Subcutaneous adipose tissue (tissue), 4 donors: ENCODE results near the gene RAD51B. TPM values are rescaled to one million over a fixed set of nuclear protein-coding genes. Genes with fewer than 3 reads are reported as not detected.

ENCODE experiments used
- CTCF ChIP-seq: fragments of 450-650 bp; IDR thresholded peaks from one replicate; pipeline ENCODE4 v1.5.1; 2016; ENCODE audit warnings: low read depth, mild to moderate bottlenecking, control low read depth, antibody characterized with exemption, moderate library complexity
- total RNA-seq, 4 donors: library from RNA; depleted of rRNA; stranded (reverse); fragments of >200 nt; gene quantifications; one replicate each; pipeline ENCODE4 v1.1.0, GENCODE V29; 2016

The RAD51B gene
- total RNA-seq, 4 donors from 2014 or later = 9.7 to 24.1 (median 16.7) TPM

- no peak for TF ChIP-seq CTCF
Measured at GRCh38 chr14:68571114-68571591, 751.6 kb downstream of the RAD51B start.

GRCh38 chr14:68571928-68572525, 752.4 kb downstream of the RAD51B start:
- no peak for TF ChIP-seq CTCF

- no peak for TF ChIP-seq CTCF
Measured at GRCh38 chr14:68573126-68573525, 753.5 kb downstream of the RAD51B start.

- no peak for TF ChIP-seq CTCF
Measured at GRCh38 chr14:68573722-68574121, 754.1 kb downstream of the RAD51B start.

GRCh38 chr14:68574461-68574860, 754.9 kb downstream of the RAD51B start:
- no peak for TF ChIP-seq CTCF

GRCh38 chr14:68574906-68575305, 755.3 kb downstream of the RAD51B start:
- no peak for TF ChIP-seq CTCF

GRCh38 chr14:68575426-68575825, 755.8 kb downstream of the RAD51B start:
- TF ChIP-seq CTCF = no peak
